K562 (cell line): ENCODE measurements around the gene MGAT4B. TPM values are rescaled to one million over a fixed set of nuclear protein-coding genes. Genes with fewer than 3 reads are reported as not detected.

Experiments used
- HDAC6 ChIP-seq: IDR thresholded peaks from 2 replicates; pipeline ENCODE4 v1.6.1; 2012; ENCODE audit warnings: low read depth, mild to moderate bottlenecking, control low read depth, inconsistent platforms, low read length, moderate library complexity
- JUN ChIP-seq, 2 experiments: sonication (generic) in 1 of 2; formaldehyde crosslinking in 1 of 2; IDR thresholded peaks; 2 replicates each; pipeline versions ENCODE4 v1.6.1 to v1.8.0; 2012 to 2022; ENCODE audit warnings: borderline replicate concordance in 2 of 2, mild to moderate bottlenecking in 2 of 2, improper control_type of control experiment in 1 of 2, low read depth in 1 of 2, low read length in 1 of 2, missing genetic modification reagents in 1 of 2
- SMAD4 ChIP-seq: fragments of 250-450 bp; sonication (Bioruptor Pico); conservative IDR thresholded peaks from 2 replicates; pipeline ENCODE4 v1.8.0; 2021; ENCODE audit warnings: inconsistent platforms, mild to moderate bottlenecking, moderate library complexity
- polyA plus RNA-seq, 8 experiments: library from polyadenylated mRNA; depleted of rRNA in 4 of 8; stranded (reverse) in 5 of 8; unstranded in 3 of 8; fragments of >200 nt; fragmentation: Nextera tagmentation in 2 of 8; fragmentation: Illumina TruSeq in 1 of 8; extraction: Ambion mirVana in 2 of 8; extraction: Trizol in 1 of 8; gene quantifications; 2 replicates each; pipeline versions ENCODE4 v1.2.1 to v1.2.3, GENCODE V29; 2011 to 2014; ENCODE audit warnings: inconsistent platforms in 1 of 8, missing spikeins in 1 of 8
- total RNA-seq, 7 experiments: library from RNA; depleted of rRNA in 6 of 7; stranded (reverse); fragments of >200 nt in 6 of 7; fragmentation: Illumina TruSeq in 2 of 7; extraction: Trizol in 2 of 7; gene quantifications; 2 replicates each; pipeline versions ENCODE4 v1.2.1 to v1.2.3, GENCODE V29; 2011 to 2021; ENCODE audit warnings: low replicate concordance in 1 of 7
- TF ChIP-seq, protein P1 (sequence below): fragments of 450-650 bp; IDR thresholded peaks from 2 replicates; pipeline ENCODE4 v1.6.1; 2017; ENCODE audit warnings: antibody characterized with exemption, mild to moderate bottlenecking
- TF ChIP-seq, protein P2 (sequence below), 2 experiments: fragments of 450-650 bp in 1 of 2; sonication (generic) in 1 of 2; formaldehyde crosslinking in 1 of 2; IDR thresholded peaks in 1 of 2; conservative IDR thresholded peaks in 1 of 2; 2 replicates each; pipeline versions ENCODE4 v1.6.1 to v1.8.1; 2016 to 2023; ENCODE audit warnings: mild to moderate bottlenecking in 2 of 2, moderate library complexity in 2 of 2, inconsistent platforms in 1 of 2, missing genetic modification reagents in 1 of 2
- TF ChIP-seq, protein P3 (sequence below), 2 experiments: IDR thresholded peaks; 2 replicates each; pipeline ENCODE4 v1.6.1; 2011; ENCODE audit warnings: borderline replicate concordance in 1 of 2, control low read depth in 1 of 2, low read depth in 1 of 2, low read length in 1 of 2, mild to moderate bottlenecking in 1 of 2, mixed read lengths in 1 of 2, moderate library complexity in 1 of 2; ENCODE audit not compliant: insufficient read depth in 1 of 2, insufficient read length in 1 of 2, poor library complexity in 1 of 2, severe bottlenecking in 1 of 2; ENCODE audit errors: extremely low read depth in 1 of 2

The MGAT4B gene
- total and polyA plus RNA-seq, 9 of the 15 experiments (the other 6 are each of a cell fraction or from before 2014, with no cell fraction given), result 0.34 to 133 (median 75.4) TPM

DNA sequence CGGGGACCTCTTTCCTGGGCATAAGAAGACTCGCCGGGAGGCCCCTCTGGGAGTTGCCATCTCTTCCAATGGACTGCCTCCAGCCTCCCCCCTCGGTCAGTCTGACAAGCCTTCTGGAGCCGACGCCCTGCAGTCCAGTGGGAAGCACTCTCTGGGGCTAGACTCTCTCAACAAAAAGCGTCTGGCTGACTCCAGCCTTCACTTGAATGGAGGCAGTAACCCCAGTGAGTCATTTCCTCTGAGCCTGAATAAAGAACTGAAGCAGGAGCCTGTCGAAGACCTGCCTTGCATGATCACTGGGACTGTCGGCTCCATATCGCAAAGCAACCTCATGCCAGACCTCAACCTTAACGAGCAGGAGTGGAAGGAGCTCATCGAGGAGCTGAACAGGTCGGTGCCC, 41.3 kb downstream of the MGAT4B start (continued):
- TF ChIP-seq, protein P1, sequence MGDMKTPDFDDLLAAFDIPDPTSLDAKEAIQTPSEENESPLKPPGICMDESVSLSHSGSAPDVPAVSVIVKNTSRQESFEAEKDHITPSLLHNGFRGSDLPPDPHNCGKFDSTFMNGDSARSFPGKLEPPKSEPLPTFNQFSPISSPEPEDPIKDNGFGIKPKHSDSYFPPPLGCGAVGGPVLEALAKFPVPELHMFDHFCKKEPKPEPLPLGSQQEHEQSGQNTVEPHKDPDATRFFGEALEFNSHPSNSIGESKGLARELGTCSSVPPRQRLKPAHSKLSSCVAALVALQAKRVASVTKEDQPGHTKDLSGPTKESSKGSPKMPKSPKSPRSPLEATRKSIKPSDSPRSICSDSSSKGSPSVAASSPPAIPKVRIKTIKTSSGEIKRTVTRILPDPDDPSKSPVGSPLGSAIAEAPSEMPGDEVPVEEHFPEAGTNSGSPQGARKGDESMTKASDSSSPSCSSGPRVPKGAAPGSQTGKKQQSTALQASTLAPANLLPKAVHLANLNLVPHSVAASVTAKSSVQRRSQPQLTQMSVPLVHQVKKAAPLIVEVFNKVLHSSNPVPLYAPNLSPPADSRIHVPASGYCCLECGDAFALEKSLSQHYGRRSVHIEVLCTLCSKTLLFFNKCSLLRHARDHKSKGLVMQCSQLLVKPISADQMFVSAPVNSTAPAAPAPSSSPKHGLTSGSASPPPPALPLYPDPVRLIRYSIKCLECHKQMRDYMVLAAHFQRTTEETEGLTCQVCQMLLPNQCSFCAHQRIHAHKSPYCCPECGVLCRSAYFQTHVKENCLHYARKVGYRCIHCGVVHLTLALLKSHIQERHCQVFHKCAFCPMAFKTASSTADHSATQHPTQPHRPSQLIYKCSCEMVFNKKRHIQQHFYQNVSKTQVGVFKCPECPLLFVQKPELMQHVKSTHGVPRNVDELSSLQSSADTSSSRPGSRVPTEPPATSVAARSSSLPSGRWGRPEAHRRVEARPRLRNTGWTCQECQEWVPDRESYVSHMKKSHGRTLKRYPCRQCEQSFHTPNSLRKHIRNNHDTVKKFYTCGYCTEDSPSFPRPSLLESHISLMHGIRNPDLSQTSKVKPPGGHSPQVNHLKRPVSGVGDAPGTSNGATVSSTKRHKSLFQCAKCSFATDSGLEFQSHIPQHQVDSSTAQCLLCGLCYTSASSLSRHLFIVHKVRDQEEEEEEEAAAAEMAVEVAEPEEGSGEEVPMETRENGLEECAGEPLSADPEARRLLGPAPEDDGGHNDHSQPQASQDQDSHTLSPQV, result peak; percentile 12
- TF ChIP-seq, protein P2, sequence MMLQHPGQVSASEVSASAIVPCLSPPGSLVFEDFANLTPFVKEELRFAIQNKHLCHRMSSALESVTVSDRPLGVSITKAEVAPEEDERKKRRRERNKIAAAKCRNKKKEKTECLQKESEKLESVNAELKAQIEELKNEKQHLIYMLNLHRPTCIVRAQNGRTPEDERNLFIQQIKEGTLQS (IDR thresholded peaks at IDR 0.05), result peak; percentile 39
- TF ChIP-seq, protein P2 (CRISPR knock-in tag; conservative IDR thresholded peaks at IDR 0.05), result no peak
- TF ChIP-seq JUN (IDR thresholded peaks at IDR 0.05; ENCODE audit: borderline replicate concordance, low read depth, low read length) (peak; percentile 32; the same call in 1 of the 2 replicates), JUN (CRISPR knock-in tag; IDR thresholded peaks at IDR 0.05; ENCODE audit: borderline replicate concordance) (no peak), HDAC6 (no peak), SMAD4 (CRISPR knock-in tag) (0 out of 2 replicates have a peak, but pooled peaks have one; percentile 18)
- TF ChIP-seq, protein P3, sequence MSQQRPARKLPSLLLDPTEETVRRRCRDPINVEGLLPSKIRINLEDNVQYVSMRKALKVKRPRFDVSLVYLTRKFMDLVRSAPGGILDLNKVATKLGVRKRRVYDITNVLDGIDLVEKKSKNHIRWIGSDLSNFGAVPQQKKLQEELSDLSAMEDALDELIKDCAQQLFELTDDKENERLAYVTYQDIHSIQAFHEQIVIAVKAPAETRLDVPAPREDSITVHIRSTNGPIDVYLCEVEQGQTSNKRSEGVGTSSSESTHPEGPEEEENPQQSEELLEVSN (IDR thresholded peaks at IDR 0.05; ENCODE audit: borderline replicate concordance in 1 of 2, extremely low read depth in 1 of 2, insufficient read depth in 1 of 2, insufficient read length in 1 of 2, low read depth in 1 of 2, low read length in 1 of 2, poor library complexity in 1 of 2, severe bottlenecking in 1 of 2), result peak in 1 of 2 experiments; percentile 18
